ENCODE results near the gene DTX1. TPM values are rescaled to one million over a fixed set of nuclear protein-coding genes. Genes with fewer than 3 reads are reported as not detected.

The DTX1 gene
- total and polyA plus RNA-seq, 4 donors = 2.1 to 33.2 (median 10.0) TPM

DNA sequence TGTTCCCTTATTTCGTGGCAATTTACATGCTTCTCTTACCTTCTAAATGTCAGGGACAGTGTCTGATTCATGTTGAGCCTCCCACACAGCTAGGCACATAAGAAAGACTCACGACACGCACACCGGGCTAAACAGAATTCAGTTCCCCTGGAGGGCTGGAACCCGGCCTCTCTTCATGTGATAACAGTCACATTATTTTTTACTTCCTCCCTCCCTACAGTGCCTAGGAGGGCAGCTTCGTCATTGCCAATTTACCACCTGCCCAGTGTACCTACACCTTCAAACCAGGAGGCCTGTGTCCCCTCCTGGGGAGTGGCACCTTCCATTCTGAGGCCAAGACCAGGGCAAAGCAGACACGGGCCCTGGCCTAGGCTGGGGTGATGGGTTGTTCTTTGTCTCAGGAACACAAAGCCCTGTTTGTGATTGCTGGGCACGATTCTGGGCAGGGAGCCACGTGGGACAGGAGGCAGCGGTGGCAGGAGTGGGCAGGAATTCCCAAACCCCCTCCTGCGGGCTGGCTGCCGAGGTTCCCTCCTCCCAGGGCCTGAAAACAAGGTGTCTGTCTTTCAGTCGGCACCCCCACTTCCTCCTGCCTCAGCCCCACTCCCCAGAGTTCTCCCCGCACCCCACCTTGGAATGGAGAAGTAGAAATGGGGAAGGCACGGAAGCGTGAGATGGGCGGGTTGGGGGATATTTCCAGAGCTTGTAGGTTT is 85.8 kb downstream of the DTX1 start:
- H3K4me1 ChIP-seq (ENCODE audit: control insufficient read depth in 4 of 4, insufficient read depth in 4 of 4, low read length in 3 of 4) = no peaks in the 10 kb centered on the region
- H3K9ac ChIP-seq (ENCODE audit: low read depth in 1 of 2, low read length in 2 of 2) = no peak overlapping the region
- peak overlapping the region in 1 of 2 donors; percentile 60 for H3K27ac ChIP-seq (ENCODE audit: low read depth in 1 of 2, low read length in 2 of 2)
- DNase-seq (ENCODE audit: low spot score) = no peak
- H3K9me3 ChIP-seq (ENCODE audit: control insufficient read depth in 4 of 4, low read length in 3 of 4) = no peaks in the 10 kb centered on the region
- 66% methylated on average over 17 of the region's 17 CpGs for WGBS
- H3K4me3 ChIP-seq (ENCODE audit: low read depth in 1 of 3, low read length in 3 of 3) = no peak overlapping the region
- H3K27me3 ChIP-seq (ENCODE audit: control insufficient read depth in 4 of 4, insufficient read depth in 4 of 4, low read length in 3 of 4) = no peaks in the 10 kb centered on the region
- TF ChIP-seq EGR1 (IDR thresholded peaks at IDR 0.05; ENCODE audit: low read depth in 2 of 2) (no peak), NR2F2 (IDR thresholded peaks at IDR 0.05) (no peak), HNF4A (conservative IDR thresholded peaks at IDR 0.05) (no peak), JUND (IDR thresholded peaks at IDR 0.05) (no peak), SP1 (IDR thresholded peaks at IDR 0.05) (no peak), RAD21 (IDR thresholded peaks at IDR 0.05) (no peak), ZBTB33 (IDR thresholded peaks at IDR 0.05) (no peak), FOXA1 (IDR thresholded peaks at IDR 0.05) (no peak)
- TF ChIP-seq, protein P1, sequence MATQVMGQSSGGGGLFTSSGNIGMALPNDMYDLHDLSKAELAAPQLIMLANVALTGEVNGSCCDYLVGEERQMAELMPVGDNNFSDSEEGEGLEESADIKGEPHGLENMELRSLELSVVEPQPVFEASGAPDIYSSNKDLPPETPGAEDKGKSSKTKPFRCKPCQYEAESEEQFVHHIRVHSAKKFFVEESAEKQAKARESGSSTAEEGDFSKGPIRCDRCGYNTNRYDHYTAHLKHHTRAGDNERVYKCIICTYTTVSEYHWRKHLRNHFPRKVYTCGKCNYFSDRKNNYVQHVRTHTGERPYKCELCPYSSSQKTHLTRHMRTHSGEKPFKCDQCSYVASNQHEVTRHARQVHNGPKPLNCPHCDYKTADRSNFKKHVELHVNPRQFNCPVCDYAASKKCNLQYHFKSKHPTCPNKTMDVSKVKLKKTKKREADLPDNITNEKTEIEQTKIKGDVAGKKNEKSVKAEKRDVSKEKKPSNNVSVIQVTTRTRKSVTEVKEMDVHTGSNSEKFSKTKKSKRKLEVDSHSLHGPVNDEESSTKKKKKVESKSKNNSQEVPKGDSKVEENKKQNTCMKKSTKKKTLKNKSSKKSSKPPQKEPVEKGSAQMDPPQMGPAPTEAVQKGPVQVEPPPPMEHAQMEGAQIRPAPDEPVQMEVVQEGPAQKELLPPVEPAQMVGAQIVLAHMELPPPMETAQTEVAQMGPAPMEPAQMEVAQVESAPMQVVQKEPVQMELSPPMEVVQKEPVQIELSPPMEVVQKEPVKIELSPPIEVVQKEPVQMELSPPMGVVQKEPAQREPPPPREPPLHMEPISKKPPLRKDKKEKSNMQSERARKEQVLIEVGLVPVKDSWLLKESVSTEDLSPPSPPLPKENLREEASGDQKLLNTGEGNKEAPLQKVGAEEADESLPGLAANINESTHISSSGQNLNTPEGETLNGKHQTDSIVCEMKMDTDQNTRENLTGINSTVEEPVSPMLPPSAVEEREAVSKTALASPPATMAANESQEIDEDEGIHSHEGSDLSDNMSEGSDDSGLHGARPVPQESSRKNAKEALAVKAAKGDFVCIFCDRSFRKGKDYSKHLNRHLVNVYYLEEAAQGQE (IDR thresholded peaks at IDR 0.05) = no peak
- TF ChIP-seq, protein P2, sequence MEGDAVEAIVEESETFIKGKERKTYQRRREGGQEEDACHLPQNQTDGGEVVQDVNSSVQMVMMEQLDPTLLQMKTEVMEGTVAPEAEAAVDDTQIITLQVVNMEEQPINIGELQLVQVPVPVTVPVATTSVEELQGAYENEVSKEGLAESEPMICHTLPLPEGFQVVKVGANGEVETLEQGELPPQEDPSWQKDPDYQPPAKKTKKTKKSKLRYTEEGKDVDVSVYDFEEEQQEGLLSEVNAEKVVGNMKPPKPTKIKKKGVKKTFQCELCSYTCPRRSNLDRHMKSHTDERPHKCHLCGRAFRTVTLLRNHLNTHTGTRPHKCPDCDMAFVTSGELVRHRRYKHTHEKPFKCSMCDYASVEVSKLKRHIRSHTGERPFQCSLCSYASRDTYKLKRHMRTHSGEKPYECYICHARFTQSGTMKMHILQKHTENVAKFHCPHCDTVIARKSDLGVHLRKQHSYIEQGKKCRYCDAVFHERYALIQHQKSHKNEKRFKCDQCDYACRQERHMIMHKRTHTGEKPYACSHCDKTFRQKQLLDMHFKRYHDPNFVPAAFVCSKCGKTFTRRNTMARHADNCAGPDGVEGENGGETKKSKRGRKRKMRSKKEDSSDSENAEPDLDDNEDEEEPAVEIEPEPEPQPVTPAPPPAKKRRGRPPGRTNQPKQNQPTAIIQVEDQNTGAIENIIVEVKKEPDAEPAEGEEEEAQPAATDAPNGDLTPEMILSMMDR (IDR thresholded peaks at IDR 0.05; ENCODE audit: low read depth, low read length, missing input control) = no peak
- no peaks in the 10 kb centered on the region for H3K36me3 ChIP-seq (ENCODE audit: control insufficient read depth in 4 of 4, insufficient read depth in 3 of 4, low read depth in 1 of 4, low read length in 3 of 4)

DNA sequence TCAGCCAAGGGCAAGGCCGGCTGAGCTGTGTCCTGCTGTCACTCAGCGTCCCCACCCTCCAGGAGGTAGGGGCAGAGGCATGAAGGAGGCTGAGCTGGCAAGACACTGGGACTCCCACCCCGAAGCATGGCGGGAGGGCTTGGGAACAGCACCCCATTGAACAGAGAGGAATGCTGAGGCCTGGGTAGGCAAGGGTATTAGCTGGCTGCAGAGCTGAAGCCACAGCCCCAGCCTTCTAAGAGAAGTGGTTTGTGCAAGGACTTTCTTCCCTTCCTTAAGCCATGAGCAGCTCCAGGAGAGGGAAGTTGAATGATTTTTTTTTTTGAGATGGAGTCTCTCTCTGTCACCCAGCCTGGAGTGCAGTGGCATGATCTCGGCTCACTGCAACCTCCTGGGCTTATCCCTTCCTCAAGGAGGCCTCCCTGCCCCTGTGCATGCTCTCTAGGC is 86.4 kb downstream of the DTX1 start:
- no peaks in the 10 kb centered on the region for H3K4me1 ChIP-seq (ENCODE audit: control insufficient read depth in 4 of 4, insufficient read depth in 4 of 4, low read length in 3 of 4)
- H3K9me3 ChIP-seq (ENCODE audit: control insufficient read depth in 4 of 4, low read length in 3 of 4) = no peaks in the 10 kb centered on the region
- H3K27me3 ChIP-seq (ENCODE audit: control insufficient read depth in 4 of 4, insufficient read depth in 4 of 4, low read length in 3 of 4) = no peaks in the 10 kb centered on the region
- H3K27ac ChIP-seq (ENCODE audit: low read depth in 1 of 2, low read length in 2 of 2) = no peak overlapping the region
- H3K9ac ChIP-seq (ENCODE audit: low read depth in 1 of 2, low read length in 2 of 2) = no peak overlapping the region
- 77% methylated on average over 5 of the region's 5 CpGs for WGBS
- no peak for DNase-seq (ENCODE audit: low spot score)
- H3K4me3 ChIP-seq (ENCODE audit: low read depth in 1 of 3, low read length in 3 of 3) = no peak overlapping the region
- H3K36me3 ChIP-seq (ENCODE audit: control insufficient read depth in 4 of 4, insufficient read depth in 3 of 4, low read depth in 1 of 4, low read length in 3 of 4) = no peaks in the 10 kb centered on the region
- TF ChIP-seq, protein P3, sequence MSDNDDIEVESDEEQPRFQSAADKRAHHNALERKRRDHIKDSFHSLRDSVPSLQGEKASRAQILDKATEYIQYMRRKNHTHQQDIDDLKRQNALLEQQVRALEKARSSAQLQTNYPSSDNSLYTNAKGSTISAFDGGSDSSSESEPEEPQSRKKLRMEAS (IDR thresholded peaks at IDR 0.05) = no peak
- TF ChIP-seq, protein P2 (IDR thresholded peaks at IDR 0.05; ENCODE audit: low read depth, low read length, missing input control) = no peak
- no peak for TF ChIP-seq YY1 (IDR thresholded peaks at IDR 0.05)
- TF ChIP-seq EGR1 (IDR thresholded peaks at IDR 0.05; ENCODE audit: low read depth in 2 of 2) = no peak
- TF ChIP-seq ZBTB33 (IDR thresholded peaks at IDR 0.05) = no peak
- TF ChIP-seq JUND (IDR thresholded peaks at IDR 0.05) = no peak
- TF ChIP-seq HNF4G (IDR thresholded peaks at IDR 0.05) = no peak
- no peak for TF ChIP-seq FOXA1 (IDR thresholded peaks at IDR 0.05)
- TF ChIP-seq, protein P1 (IDR thresholded peaks at IDR 0.05) = no peak
- TF ChIP-seq GABPA (IDR thresholded peaks at IDR 0.05 in 1 of 2, conservative IDR thresholded peaks at IDR 0.05 in 1 of 2) = no peak

Data from liver (tissue), 9 donors.